Suprapubic skin (tissue), 3 donors: ENCODE data around the gene PTPN1.

ENCODE experiments used
- CTCF ChIP-seq, 2 donors: fragments of 200-600 bp in 1 of 2; fragments of 450-650 bp in 1 of 2; sonication (generic) in 1 of 2; IDR thresholded peaks; one replicate each; pipeline ENCODE4 v1.5.1; 2016 to 2019; ENCODE audit warnings: antibody characterized with exemption in 2 of 2, mild to moderate bottlenecking in 1 of 2, moderate library complexity in 1 of 2
- POLR2A ChIP-seq, 2 donors: fragments of 450-650 bp; IDR thresholded peaks; one replicate each; pipeline ENCODE4 v1.6.1; 2017; ENCODE audit warnings: antibody characterized with exemption in 2 of 2, mild to moderate bottlenecking in 2 of 2, moderate library complexity in 2 of 2

GRCh38 chr20:50585214-50585613 is 75.0 kb downstream of the PTPN1 start:
- TF ChIP-seq POLR2A (IDR thresholded peaks at IDR 0.05) (no peak), CTCF (IDR thresholded peaks at IDR 0.05) (no peak)
